HEK293 (cell line): ENCODE data around the gene ANKRD52.

Experiments
- CTCF ChIA-PET: fragments of 350-600 bp; formaldehyde crosslinking; extraction: SDS; loops from one replicate; lab custom pipeline; 2021; ENCODE audit warnings: antibody characterized with exemption; lab: Yijun Ruan, JAX
- POLR2A ChIA-PET: fragments of 300-600 bp; formaldehyde crosslinking; extraction: SDS; loops from one replicate; lab custom pipeline; 2020; ENCODE audit warnings: antibody characterized with exemption, inconsistent platforms; lab: Yijun Ruan, JAX
- H3K27ac ChIP-seq: fragments of 200-500 bp; sonication (Bioruptor generic); 2 replicates; pipeline ENCODE4 v1.5.1; 2014; ENCODE audit warnings: low read depth, low read length, control low read depth, inconsistent platforms; ENCODE audit errors: extremely low read depth
- H3K36me3 ChIP-seq, 2 experiments: fragments of 200-500 bp in 1 of 2; sonication (Bioruptor generic) in 1 of 2; 1 replicate in 1 of 2; 2 replicates in 1 of 2; pipeline ENCODE4 v1.5.1; 2014 to 2017; ENCODE audit warnings: inconsistent platforms in 2 of 2, low read length in 2 of 2; ENCODE audit not compliant: control insufficient read depth in 2 of 2, insufficient read depth in 1 of 2
- H3K4me1 ChIP-seq: fragments of 200-500 bp; sonication (Bioruptor generic); 2 replicates; pipeline ENCODE4 v1.5.1; 2014; ENCODE audit warnings: mild to moderate bottlenecking, low read length, inconsistent platforms; ENCODE audit not compliant: control insufficient read depth, insufficient read depth
- H3K4me3 ChIP-seq: 2 replicates; pipeline ENCODE4 v1.5.1; 2011; ENCODE audit warnings: low read depth, mild to moderate bottlenecking, control low read depth, low read length, moderate library complexity
- H3K9me3 ChIP-seq: fragments of 200-500 bp; sonication (Bioruptor generic); 2 replicates; pipeline ENCODE4 v1.5.1; 2014; ENCODE audit warnings: low read depth, low read length, inconsistent platforms; ENCODE audit not compliant: control insufficient read depth, insufficient read depth
- BCL11A ChIP-seq: fragments of 450-650 bp; formaldehyde crosslinking; IDR thresholded peaks from 2 replicates; pipeline ENCODE4 v1.5.1; 2016; ENCODE audit warnings: low read depth, missing biosample characterization, missing genetic modification characterization
- EGR2 ChIP-seq: fragments of 450-650 bp; formaldehyde crosslinking; IDR thresholded peaks from 2 replicates; pipeline ENCODE4 v1.5.1; 2016; ENCODE audit warnings: low read depth, missing biosample characterization, missing genetic modification characterization
- HOXA7 ChIP-seq: sonication (generic); formaldehyde crosslinking; IDR thresholded peaks from 2 replicates; pipeline ENCODE4 v1.8.1; 2022; ENCODE audit warnings: missing genetic modification reagents, borderline replicate concordance
- IKZF3 ChIP-seq: fragments of 450-650 bp; IDR thresholded peaks from 2 replicates; pipeline ENCODE4 v1.5.0; 2018; ENCODE audit warnings: missing biosample characterization, mild to moderate bottlenecking, missing genetic modification characterization, moderate library complexity
- KLF9 ChIP-seq: fragments of 450-650 bp; formaldehyde crosslinking; IDR thresholded peaks from 2 replicates; pipeline ENCODE4 v1.5.1; 2016; ENCODE audit warnings: missing biosample characterization, missing genetic modification characterization, low read depth
- MEIS1 ChIP-seq: sonication (generic); formaldehyde crosslinking; IDR thresholded peaks from 2 replicates; pipeline ENCODE4 v1.8.1; 2022; ENCODE audit warnings: missing genetic modification reagents, mild to moderate bottlenecking, borderline replicate concordance
- PRDM1 ChIP-seq: fragments of 450-650 bp; formaldehyde crosslinking; IDR thresholded peaks from 2 replicates; pipeline ENCODE4; 2016; ENCODE audit warnings: missing biosample characterization, missing genetic modification characterization
- PRDM10 ChIP-seq: fragments of 450-650 bp; formaldehyde crosslinking; IDR thresholded peaks from 2 replicates; pipeline ENCODE4 v1.5.1; 2016; ENCODE audit warnings: missing biosample characterization, missing genetic modification characterization
- ZBTB17 ChIP-seq: fragments of 450-650 bp; formaldehyde crosslinking; IDR thresholded peaks from 2 replicates; pipeline ENCODE4 v1.5.1; 2016; ENCODE audit warnings: missing biosample characterization, missing genetic modification characterization
- ZFHX2 ChIP-seq: fragments of 450-650 bp; formaldehyde crosslinking; conservative IDR thresholded peaks from 2 replicates; pipeline ENCODE4 v1.5.1; 2016; ENCODE audit warnings: missing biosample characterization, missing genetic modification characterization
- ZNF132 ChIP-seq: fragments of 450-650 bp; formaldehyde crosslinking; IDR thresholded peaks from 2 replicates; pipeline ENCODE4 v1.5.1; 2017; ENCODE audit warnings: missing biosample characterization, missing genetic modification characterization, borderline replicate concordance
- ZNF157 ChIP-seq: fragments of 450-650 bp; formaldehyde crosslinking; IDR thresholded peaks from 2 replicates; pipeline ENCODE4 v1.5.1; 2016; ENCODE audit warnings: missing biosample characterization, missing genetic modification characterization
- ZNF274 ChIP-seq, 2 experiments: fragments of 200-500 bp in 1 of 2; fragments of 450-650 bp in 1 of 2; sonication (Bioruptor generic) in 1 of 2; formaldehyde crosslinking in 1 of 2; IDR thresholded peaks; 2 replicates each; pipeline versions ENCODE4 v1.5.1 to v1.6.1; 2014 to 2016; ENCODE audit warnings: borderline replicate concordance in 1 of 2, inconsistent platforms in 1 of 2, low read length in 1 of 2, missing biosample characterization in 1 of 2, missing genetic modification characterization in 1 of 2
- ZNF362 ChIP-seq: fragments of 450-650 bp; formaldehyde crosslinking; IDR thresholded peaks from 2 replicates; pipeline ENCODE4 v1.5.1; 2016; ENCODE audit warnings: missing biosample characterization, missing genetic modification characterization
- ZNF391 ChIP-seq: fragments of 450-650 bp; formaldehyde crosslinking; IDR thresholded peaks from 2 replicates; pipeline ENCODE4 v1.5.1; 2016; ENCODE audit warnings: low read depth, missing biosample characterization, missing genetic modification characterization, borderline replicate concordance
- ZNF488 ChIP-seq: fragments of 450-650 bp; formaldehyde crosslinking; IDR thresholded peaks from 2 replicates; pipeline ENCODE4 v1.5.1; 2016; ENCODE audit warnings: missing biosample characterization, missing genetic modification characterization
- ZNF658 ChIP-seq: fragments of 450-650 bp; formaldehyde crosslinking; IDR thresholded peaks from 2 replicates; pipeline ENCODE4; 2016; ENCODE audit warnings: missing biosample characterization, missing genetic modification characterization

The ANKRD52 gene

GRCh38 chr12:56271031-56271430, 12.8 kb upstream of the ANKRD52 start (continued):
- peak; percentile 54 for TF ChIP-seq PRDM10 (tag by site-specific recombination)
- TF ChIP-seq HOXA7 (CRISPR knock-in tag): no peak
- TF ChIP-seq ZNF157 (tag by site-specific recombination): no peak
- no peak for TF ChIP-seq ZNF658 (tag by site-specific recombination)

- Histone ChIP-seq H3K36me3 (peaks cover 5 to 39% of the 10 kb centered on the region in 2 experiments), H3K9me3 (no peaks in the 10 kb centered on the region), H3K4me1 (no peaks in the 10 kb centered on the region; the same call in 1 of the 2 replicates), H3K27ac (peak overlapping the region; percentile 62; the same call in 1 of the 2 replicates), H3K4me3 (peak overlapping the region; percentile 65)
- TF ChIP-seq ZNF132 (no peak), PRDM1 (tag by site-specific recombination) (0 out of 2 replicates have a peak, but pooled peaks have one; percentile 54), ZFHX2 (peak; percentile 48; the same call in 1 of the 2 replicates), ZNF362 (tag by site-specific recombination) (no peak), ZNF488 (tag by site-specific recombination) (no peak), EGR2 (peak; percentile 53; the same call in 1 of the 2 replicates), KLF9 (tag by site-specific recombination) (peak; percentile 15; the same call in 1 of the 2 replicates), ZNF274 (IDR thresholded peaks at IDR 0.05; ENCODE audit: low read length) (no peak), ZNF274 (tag by site-specific recombination; IDR thresholded peaks at IDR 0.05; ENCODE audit: borderline replicate concordance) (no peak), MEIS1 (CRISPR knock-in tag) (no peak), ZBTB17 (tag by site-specific recombination) (0 out of 2 replicates have a peak, but pooled peaks have one; percentile 14), ZNF391 (tag by site-specific recombination) (no peak), BCL11A (peak; percentile 63), IKZF3 (tag by site-specific recombination) (no peak)
- ChIA-PET CTCF (interaction anchor here (0.6 to 1.4 kb wide), 14 partner anchors 9 to 294 kb away, joined by 3 to 6 read pairs (median 4); partner anchors contain the start of genes ANKRD52 and RAB5B), POLR2A (interaction anchor here (0.6 to 2.9 kb wide), 12 partner anchors 10 to 254 kb away, joined by 3 to 26 read pairs (median 4); partner anchors contain the start of genes ANKRD52, CNPY2, RBMS2 and RNF41)
These were observed 9.4 kb upstream of the ANKRD52 start for GRCh38 chr12:56267443-56268071.
